Esophagus squamous epithelium (tissue), 5 donors: ENCODE measurements around the gene MPPE1. TPM values are rescaled to one million over a fixed set of nuclear protein-coding genes. Genes with fewer than 3 reads are reported as not detected.

ENCODE experiments used
- DNase-seq: peaks from one replicate; lab custom pipeline; 2025; lab: John Stamatoyannopoulos, UW
- H3K27ac ChIP-seq, 4 donors: fragments of 200-600 bp; sonication (generic); one replicate each; pipeline ENCODE4 v1.5.1; 2016 to 2019; ENCODE audit warnings: mild to moderate bottlenecking in 1 of 4
- H3K27me3 ChIP-seq, 4 donors: fragments of 200-600 bp; sonication (generic); 1 replicate in 3 of 4; 2 replicates in 1 of 4; pipeline versions ENCODE4 v1.5.1 to v1.6.0; 2017 to 2021; ENCODE audit warnings: antibody characterized with exemption in 1 of 4
- H3K36me3 ChIP-seq, 3 donors: fragments of 200-600 bp; sonication (generic); one replicate each; pipeline ENCODE4 v1.5.1; 2016 to 2019
- H3K4me1 ChIP-seq, 3 donors: fragments of 200-600 bp; sonication (generic); one replicate each; pipeline ENCODE4 v1.5.1; 2017 to 2019
- H3K4me3 ChIP-seq, 4 donors: fragments of 200-600 bp; sonication (generic); 1 replicate in 3 of 4; 2 replicates in 1 of 4; pipeline ENCODE4 v1.5.1; 2016 to 2019; ENCODE audit warnings: mild to moderate bottlenecking in 2 of 4, moderate library complexity in 1 of 4
- H3K9me3 ChIP-seq, 3 donors: fragments of 200-600 bp; sonication (generic); one replicate each; pipeline ENCODE4 v1.5.1; 2016 to 2019
- CTCF ChIP-seq, 6 experiments: fragments of 450-650 bp in 4 of 6; fragments of 200-600 bp in 2 of 6; sonication (generic) in 2 of 6; IDR thresholded peaks; one replicate each; pipeline ENCODE4 v1.5.1; 2016 to 2019; ENCODE audit warnings: antibody characterized with exemption in 6 of 6, mild to moderate bottlenecking in 4 of 6, moderate library complexity in 4 of 6
- POLR2A ChIP-seq, 4 donors: fragments of 450-650 bp; IDR thresholded peaks; one replicate each; pipeline ENCODE4 v1.6.1; 2017; ENCODE audit warnings: antibody characterized with exemption in 4 of 4, mild to moderate bottlenecking in 4 of 4, moderate library complexity in 3 of 4
- WGBS, 2 donors: methylation state at CpG; one replicate each; pipeline ENCODE4 v1.1.5; 2018; 5-methylcytosine and 5-hydroxymethylcytosine counted together
- intact Hi-C: fragments of 100-400 bp; cut with DNase I; formaldehyde crosslinking; loops from one replicate; pipeline ENCODE4 v1.15.0; 2022
- total RNA-seq, 4 donors: library from RNA; depleted of rRNA; stranded (reverse); fragments of >200 nt; gene quantifications; one replicate each; pipeline ENCODE4 v1.1.0, GENCODE V29; 2016
- donor health status: DM: yes; HTN: yes; CAD: no.

The MPPE1 gene
- total RNA-seq, 4 donors from 2014 or later, result 13.9 to 22.4 (median 15.6) TPM

GRCh38 chr18:11906926-11907874, 917 bp downstream of the MPPE1 start:
- TF ChIP-seq POLR2A (IDR thresholded peaks at IDR 0.05), result no peak
- no peak for TF ChIP-seq CTCF (IDR thresholded peaks at IDR 0.05)
- peaks cover 0 to 33% (median 0%) of the 10 kb centered on the region in 3 donors for H3K36me3 ChIP-seq
- H3K4me3 ChIP-seq, result peak overlapping the region; percentile 81 to 93 (median 88)
- peak overlapping the region; percentile 97 to 100 (median 100) for H3K27ac ChIP-seq
- H3K4me1 ChIP-seq, result peaks cover 9 to 25% (median 12%) of the 10 kb centered on the region in 3 donors
- H3K27me3 ChIP-seq, result no peaks in the 10 kb centered on the region
- DNase-seq, result no peak
- WGBS, 2 donors, result 59 to 61% methylated on average over 20 of the region's 20 CpGs
- no peaks in the 10 kb centered on the region for H3K9me3 ChIP-seq
- intact Hi-C loops, result no loop called here

- TF ChIP-seq POLR2A (IDR thresholded peaks at IDR 0.05) (no peak), CTCF (IDR thresholded peaks at IDR 0.05) (no peak)
- DNase-seq, result no peak
- Histone ChIP-seq H3K4me3 (no peak overlapping the region), H3K27me3 (no peaks in the 10 kb centered on the region), H3K36me3 (peaks cover 0 to 43% (median 0%) of the 10 kb centered on the region in 3 donors), H3K4me1 (peaks cover 9 to 25% (median 12%) of the 10 kb centered on the region in 3 donors), H3K27ac (no peak overlapping the region), H3K9me3 (no peaks in the 10 kb centered on the region)
- 88 to 95% methylated on average over 1 of the region's 1 CpG for WGBS, 2 donors
- intact Hi-C loops, result no loop called here
Observed at GRCh38 chr18:11906176-11906575, 1.9 kb downstream of the MPPE1 start.

- Histone ChIP-seq H3K27me3 (no peaks in the 10 kb centered on the region), H3K4me1 (peaks cover 9 to 25% (median 12%) of the 10 kb centered on the region in 3 donors), H3K4me3 (no peak overlapping the region), H3K9me3 (no peaks in the 10 kb centered on the region), H3K36me3 (peaks cover 0 to 49% (median 0%) of the 10 kb centered on the region in 3 donors), H3K27ac (no peak overlapping the region)
- no peak for DNase-seq
- intact Hi-C loops, result no loop called here
- 75 to 89% methylated on average over 3 to 4 of the region's 4 CpGs for WGBS, 2 donors
- TF ChIP-seq CTCF (IDR thresholded peaks at IDR 0.05) (no peak), POLR2A (IDR thresholded peaks at IDR 0.05) (no peak)
Observed at GRCh38 chr18:11905613-11906012, 2.5 kb downstream of the MPPE1 start.

- Histone ChIP-seq H3K36me3 (peaks cover 0 to 71% (median 0%) of the 10 kb centered on the region in 3 donors), H3K4me1 (peaks cover 8 to 11% (median 8%) of the 10 kb centered on the region in 3 donors), H3K27ac (no peak overlapping the region), H3K4me3 (no peak overlapping the region), H3K27me3 (no peaks in the 10 kb centered on the region), H3K9me3 (no peaks in the 10 kb centered on the region)
- DNase-seq, result no peak
- TF ChIP-seq CTCF (IDR thresholded peaks at IDR 0.05), result no peak
- TF ChIP-seq POLR2A (IDR thresholded peaks at IDR 0.05), result no peak
- intact Hi-C loops, result no loop called here
- WGBS, 2 donors, result 63 to 80% methylated on average over 1 to 5 of the region's 7 CpGs
Observed at GRCh38 chr18:11902522-11903292, 5.4 kb downstream of the MPPE1 start.
